ENCODE measurements around the gene ZNF207.
"Not testable (repeated sequence)": the region's sequence is repeated elsewhere in the genome, so short reads cannot be mapped to it uniquely, and the experiment has no call there.

The ZNF207 gene

DNA sequence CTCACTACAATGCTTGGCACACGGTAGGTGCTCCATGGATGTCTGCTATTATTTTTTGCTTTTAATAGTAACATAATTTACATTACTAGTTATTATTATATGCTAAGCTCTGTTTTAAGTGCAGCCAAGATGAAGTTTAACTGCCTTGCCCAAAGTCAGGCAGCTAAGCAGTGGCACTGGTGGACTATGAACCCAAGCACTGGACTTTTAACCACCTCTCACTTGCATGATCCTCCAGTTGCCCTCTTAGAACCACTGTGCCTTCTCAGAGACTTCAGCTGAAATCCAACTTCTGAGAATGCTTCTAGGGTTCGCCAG, 1.5 kb upstream of the ZNF207 start:
- Mint-ChIP-seq H3K36me3 (peaks cover 13 to 17% of the 10 kb centered on the region in 2 donors), H3K27me3 (no peaks in the 10 kb centered on the region), H3K9me3 (no peaks in the 10 kb centered on the region), H3K4me1 (peaks cover 2 to 15% of the 10 kb centered on the region in 2 donors), H3K4me3 (peak overlapping the region in 1 of 2 donors; percentile 50), H3K27ac (peak overlapping the region; percentile 65)
- ATAC-seq (replicated peaks) (no peak), DNase-seq (no peak)

DNA sequence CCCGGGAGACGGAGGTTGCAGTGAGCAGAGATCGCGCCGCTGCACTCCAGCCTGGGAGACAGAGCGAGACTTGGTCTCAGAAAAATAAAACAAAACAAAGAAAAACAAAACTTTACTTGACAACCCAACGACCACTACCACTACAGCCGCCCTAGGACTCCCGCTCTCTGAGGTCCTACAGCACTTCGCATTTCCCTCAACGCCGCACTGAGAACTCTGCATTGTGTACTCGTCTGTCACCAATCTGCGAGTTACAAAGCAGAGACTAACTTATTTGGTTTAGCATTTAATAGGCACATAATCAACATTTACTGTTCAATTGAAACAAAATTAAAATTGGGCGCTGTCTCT, 479 bp upstream of the ZNF207 start:
- Mint-ChIP-seq H3K36me3 (peaks cover 19 to 23% of the 10 kb centered on the region in 2 donors), H3K4me1 (peaks cover 2 to 22% of the 10 kb centered on the region in 2 donors), H3K27me3 (no peaks in the 10 kb centered on the region), H3K4me3 (peak overlapping the region; percentile 92 to 94), H3K9me3 (no peaks in the 10 kb centered on the region), H3K27ac (peak overlapping the region; percentile 99)
- DNase-seq (no peak), ATAC-seq (replicated peaks) (peak in 1 of 2 donors; percentile 20)

DNA sequence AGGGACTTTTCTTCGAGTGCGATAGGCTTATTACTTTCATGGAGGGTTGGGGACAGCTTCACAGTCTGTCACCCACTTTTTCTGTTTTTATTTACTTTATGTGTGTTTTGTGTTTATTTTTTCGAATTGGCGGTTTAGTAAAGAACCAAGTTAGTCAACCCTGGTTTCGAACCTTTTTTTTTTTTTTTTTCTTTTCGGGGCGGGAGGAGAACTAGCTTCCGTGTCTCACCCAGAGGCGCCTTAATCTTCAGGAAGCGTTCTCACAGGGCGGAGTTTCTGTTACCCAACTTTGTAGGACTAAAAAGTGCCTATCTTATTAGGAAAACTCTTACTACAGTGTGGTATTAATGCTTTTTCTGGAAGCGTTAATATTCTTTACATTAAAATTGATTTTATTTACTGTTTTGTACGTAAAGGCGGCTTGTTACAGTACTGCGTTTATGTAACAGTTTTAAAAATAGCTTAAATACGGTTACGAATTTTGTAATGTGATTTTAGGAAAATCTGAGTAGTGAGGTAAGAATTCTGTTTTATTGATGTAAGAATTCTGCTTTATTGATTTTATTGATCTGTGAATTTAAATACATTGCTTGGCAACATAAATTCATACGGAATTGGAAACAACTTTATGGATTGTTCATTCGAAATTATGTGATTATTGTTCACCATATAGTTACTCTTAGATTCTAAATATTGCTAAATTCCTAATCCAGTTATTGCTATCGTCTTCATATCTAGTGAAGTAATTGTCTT, 885 bp downstream of the ZNF207 start:
- H3K27me3 Mint-ChIP-seq: no peaks in the 10 kb centered on the region
- H3K36me3 Mint-ChIP-seq: peaks cover 30 to 36% of the 10 kb centered on the region in 2 donors
- peak overlapping the region; percentile 92 to 94 for H3K4me3 Mint-ChIP-seq
- H3K4me1 Mint-ChIP-seq: peaks cover 14 to 35% of the 10 kb centered on the region in 2 donors
- H3K27ac Mint-ChIP-seq: peak overlapping the region; percentile 99
- ATAC-seq (replicated peaks) (peak; percentile 45 to 49), DNase-seq (peak; percentile 8)
- no peaks in the 10 kb centered on the region for H3K9me3 Mint-ChIP-seq

DNA sequence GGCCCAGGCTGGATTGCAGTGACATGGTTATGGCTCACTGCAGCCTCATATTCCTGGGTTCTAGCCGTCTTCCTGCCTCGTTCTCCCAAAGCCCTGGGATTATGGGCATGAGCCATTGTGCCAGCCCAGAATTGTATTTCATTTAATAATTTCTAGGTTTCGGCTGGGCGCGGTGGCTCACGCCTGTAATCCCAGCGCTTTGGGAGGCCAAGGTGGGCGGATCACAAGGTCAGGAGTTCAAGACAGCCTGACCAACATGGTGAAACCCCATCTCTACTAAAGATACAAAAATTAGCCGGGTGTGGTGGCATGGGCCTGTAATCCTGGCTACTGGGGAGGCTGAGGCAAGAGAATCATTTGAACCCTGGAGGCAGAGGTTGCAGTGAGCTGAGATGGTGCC, 2.8 kb downstream of the ZNF207 start:
- Mint-ChIP-seq H3K4me1 (peaks cover 18 to 37% of the 10 kb centered on the region in 2 donors), H3K36me3 (peaks cover 36 to 42% of the 10 kb centered on the region in 2 donors)
- not testable (repeated sequence) for DNase-seq; H3K27ac Mint-ChIP-seq; H3K27me3 Mint-ChIP-seq; H3K9me3 Mint-ChIP-seq; ATAC-seq (replicated peaks); H3K4me3 Mint-ChIP-seq

DNA sequence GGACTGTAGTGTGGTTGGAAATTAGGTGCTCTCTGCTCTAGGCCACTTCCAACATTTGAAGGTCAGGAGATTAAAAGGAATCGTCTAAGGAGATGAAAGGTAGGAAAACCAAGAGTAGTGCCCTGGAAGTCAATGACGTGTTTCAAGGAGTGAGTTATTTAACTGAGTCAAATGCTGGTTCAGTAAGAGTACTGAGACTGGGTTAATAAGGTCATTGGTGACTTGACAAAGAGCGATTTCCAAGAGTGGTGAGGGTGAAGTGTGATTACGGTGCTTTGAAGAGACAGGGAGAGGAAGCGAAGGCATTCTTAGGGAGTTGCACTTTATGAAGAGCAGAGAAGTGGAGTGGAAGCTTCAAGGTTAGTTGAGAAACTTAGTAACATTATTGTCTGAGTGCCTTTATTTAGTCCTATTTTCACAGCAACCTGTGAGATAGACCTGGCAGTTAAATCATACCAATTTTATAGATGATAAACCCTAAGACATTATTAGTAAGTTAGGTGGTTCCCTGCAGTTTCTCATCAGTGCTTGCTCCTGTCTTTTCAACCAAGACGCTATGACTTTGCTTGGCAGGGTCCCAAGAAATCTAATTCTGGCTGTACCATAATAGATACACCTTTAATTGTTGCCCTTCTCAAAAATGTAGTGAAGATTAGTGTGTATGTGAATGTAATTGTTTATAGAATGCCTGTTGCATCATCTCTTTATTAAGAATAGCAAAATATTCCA, 5.9 kb downstream of the ZNF207 start:
- no peak for ATAC-seq (replicated peaks)
- peaks cover 18 to 27% of the 10 kb centered on the region in 2 donors for H3K4me1 Mint-ChIP-seq

GRCh38 chr17:32356378-32356743, 6.4 kb downstream of the ZNF207 start:
- ATAC-seq (replicated peaks) (no peak), DNase-seq (no peak)
- no peak overlapping the region for H3K4me3 Mint-ChIP-seq
- peaks cover 26 to 40% of the 10 kb centered on the region in 2 donors for H3K36me3 Mint-ChIP-seq
- H3K27ac Mint-ChIP-seq: no peak overlapping the region
- no peaks in the 10 kb centered on the region for H3K27me3 Mint-ChIP-seq
- H3K9me3 Mint-ChIP-seq: no peaks in the 10 kb centered on the region
- peaks cover 18 to 27% of the 10 kb centered on the region in 2 donors for H3K4me1 Mint-ChIP-seq

More for the DNA sequence above, 5.9 kb downstream of the ZNF207 start:
- no peak for DNase-seq
- H3K27me3 Mint-ChIP-seq: no peaks in the 10 kb centered on the region
- H3K36me3 Mint-ChIP-seq: peaks cover 26 to 38% of the 10 kb centered on the region in 2 donors
- no peak overlapping the region for H3K27ac Mint-ChIP-seq
- no peaks in the 10 kb centered on the region for H3K9me3 Mint-ChIP-seq
- H3K4me3 Mint-ChIP-seq: peak overlapping the region in 1 of 2 donors; percentile 23

DNA sequence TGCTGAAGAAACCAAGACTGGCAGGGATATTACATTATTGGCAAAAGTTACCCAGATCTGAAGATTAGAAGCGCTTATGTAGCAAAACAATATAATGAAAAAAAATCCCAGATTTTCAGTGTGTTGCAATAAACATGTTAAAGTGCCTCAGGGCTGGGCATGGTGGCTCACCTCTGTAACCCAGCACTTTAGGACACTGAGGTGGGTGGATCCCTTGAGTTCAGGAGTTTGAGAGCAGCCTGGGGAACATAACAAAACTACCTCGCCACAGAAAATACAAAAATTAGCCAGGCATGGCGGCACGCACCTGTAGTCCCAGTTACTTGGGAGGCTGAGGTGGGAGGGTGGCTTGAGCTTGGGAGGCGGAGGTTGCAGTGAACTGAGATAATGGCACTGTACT, 6.8 kb downstream of the ZNF207 start:
- no peak for DNase-seq
- Mint-ChIP-seq H3K4me1 (peaks cover 18 to 27% of the 10 kb centered on the region in 2 donors), H3K9me3 (no peaks in the 10 kb centered on the region), H3K36me3 (peaks cover 26 to 41% of the 10 kb centered on the region in 2 donors), H3K27me3 (no peaks in the 10 kb centered on the region), H3K4me3 (no peak overlapping the region), H3K27ac (no peak overlapping the region)
- ATAC-seq (replicated peaks): no peak

- ATAC-seq (replicated peaks) (no peak), DNase-seq (no peak)
- Mint-ChIP-seq H3K36me3 (peaks cover 29 to 44% of the 10 kb centered on the region in 2 donors), H3K4me3 (no peak overlapping the region), H3K4me1 (peaks cover 18 to 27% of the 10 kb centered on the region in 2 donors), H3K9me3 (no peaks in the 10 kb centered on the region), H3K27me3 (no peaks in the 10 kb centered on the region), H3K27ac (no peak overlapping the region)
Observed at GRCh38 chr17:32357615-32358014, 7.7 kb downstream of the ZNF207 start.

GRCh38 chr17:32361270-32361669, 11.3 kb downstream of the ZNF207 start:
- H3K4me1 Mint-ChIP-seq: peaks cover 7 to 10% of the 10 kb centered on the region in 2 donors
- H3K36me3 Mint-ChIP-seq: peaks cover 25 to 35% of the 10 kb centered on the region in 2 donors

DNA sequence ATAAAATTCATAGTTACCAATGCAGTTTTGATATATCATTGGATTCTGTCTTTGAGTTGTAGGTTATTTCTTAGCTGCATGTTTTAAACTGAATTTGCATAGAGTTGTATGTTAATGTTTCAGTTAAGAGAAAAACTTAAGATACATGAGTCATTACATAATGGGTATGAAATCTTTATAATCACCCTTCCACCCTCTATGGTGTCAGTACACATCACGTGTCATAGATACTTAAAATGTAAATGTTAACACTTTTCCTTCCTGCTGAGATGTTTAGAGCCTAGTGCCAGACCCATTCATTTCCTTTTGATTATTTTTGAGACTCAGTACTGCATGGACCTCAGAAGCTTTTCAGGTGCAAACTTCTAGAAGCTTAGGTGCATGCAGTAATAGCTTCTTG, 20.5 kb downstream of the ZNF207 start:
- H3K36me3 Mint-ChIP-seq: peaks cover 19 to 30% of the 10 kb centered on the region in 2 donors
- ATAC-seq (replicated peaks) (no peak), DNase-seq (no peak)
- no peak overlapping the region for H3K4me3 Mint-ChIP-seq
- H3K27me3 Mint-ChIP-seq: no peaks in the 10 kb centered on the region
- H3K27ac Mint-ChIP-seq: no peak overlapping the region
- no peaks in the 10 kb centered on the region for H3K9me3 Mint-ChIP-seq
- H3K4me1 Mint-ChIP-seq: peaks cover 0 to 4% of the 10 kb centered on the region in 2 donors

More at GRCh38 chr17:32361270-32361669, 11.3 kb downstream of the ZNF207 start:
- Mint-ChIP-seq H3K27ac (no peak overlapping the region), H3K9me3 (no peaks in the 10 kb centered on the region), H3K4me3 (no peak overlapping the region), H3K27me3 (no peaks in the 10 kb centered on the region)
- ATAC-seq (replicated peaks) (no peak), DNase-seq (no peak)

GRCh38 chr17:32382526-32383223, 32.7 kb downstream of the ZNF207 start:
- H3K27ac Mint-ChIP-seq: no peak overlapping the region

DNA sequence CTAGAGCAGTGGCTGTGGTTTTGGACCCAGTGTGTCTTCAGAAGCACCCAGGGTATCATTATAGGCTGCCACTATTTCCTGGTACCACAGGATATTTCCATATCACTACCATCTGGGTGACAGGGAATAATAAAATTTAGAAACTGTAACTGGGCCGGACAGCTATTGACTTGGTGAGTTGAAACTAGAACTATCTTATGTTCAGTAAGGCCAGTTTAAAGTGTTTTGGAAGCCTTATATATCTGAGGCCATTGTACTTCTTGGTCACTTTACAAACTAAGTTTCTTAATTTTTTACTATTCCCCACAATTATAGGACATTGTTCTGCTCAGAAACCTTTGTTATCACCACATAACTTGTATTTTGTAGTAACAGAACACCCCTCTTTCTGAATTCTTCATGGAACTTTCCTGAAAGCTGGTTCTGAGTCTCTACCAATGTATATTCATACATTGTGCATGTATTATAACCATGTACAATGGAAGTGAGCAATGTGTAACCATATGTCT, 34.0 kb downstream of the ZNF207 start:
- Mint-ChIP-seq H3K4me1 (peaks cover 4 to 7% of the 10 kb centered on the region in 2 donors), H3K9me3 (no peaks in the 10 kb centered on the region), H3K36me3 (peaks cover 19 to 26% of the 10 kb centered on the region in 2 donors), H3K4me3 (no peak overlapping the region), H3K27me3 (no peaks in the 10 kb centered on the region), H3K27ac (no peak overlapping the region)
- DNase-seq: no peak
- ATAC-seq (replicated peaks): no peak

More at GRCh38 chr17:32382526-32383223, 32.7 kb downstream of the ZNF207 start:
- no peak for ATAC-seq (replicated peaks)
- Mint-ChIP-seq H3K9me3 (no peaks in the 10 kb centered on the region), H3K4me1 (peaks cover 4 to 7% of the 10 kb centered on the region in 2 donors), H3K4me3 (no peak overlapping the region), H3K36me3 (peaks cover 19 to 26% of the 10 kb centered on the region in 2 donors), H3K27me3 (no peaks in the 10 kb centered on the region)
- DNase-seq: no peak

DNA sequence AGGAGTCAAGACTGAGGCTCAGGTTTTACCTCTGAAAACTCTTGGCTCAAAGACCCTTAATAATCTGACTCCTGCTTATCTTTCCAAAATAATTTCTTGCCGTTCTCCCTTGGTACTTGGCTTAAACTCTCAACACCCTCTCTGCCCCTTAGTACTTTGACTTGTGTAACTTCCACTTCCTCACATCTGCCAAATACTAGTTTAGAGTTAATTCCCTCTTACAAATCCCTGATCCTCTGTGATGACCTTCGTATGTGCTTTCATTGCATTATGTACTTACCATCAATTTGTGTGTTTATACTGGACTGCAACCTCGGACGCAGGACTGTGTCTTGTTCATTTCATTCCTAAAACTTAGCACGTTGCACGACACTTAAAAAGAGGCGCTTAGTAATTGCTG, 35.2 kb downstream of the ZNF207 start:
- H3K4me3 Mint-ChIP-seq: no peak overlapping the region
- ATAC-seq (replicated peaks) (no peak), DNase-seq (no peak)
- peak overlapping the region; percentile 4 for H3K27ac Mint-ChIP-seq
- H3K4me1 Mint-ChIP-seq: peaks cover 4 to 7% of the 10 kb centered on the region in 2 donors
- H3K9me3 Mint-ChIP-seq: no peaks in the 10 kb centered on the region
- H3K27me3 Mint-ChIP-seq: no peaks in the 10 kb centered on the region
- peaks cover 22 to 30% of the 10 kb centered on the region in 2 donors for H3K36me3 Mint-ChIP-seq

DNA sequence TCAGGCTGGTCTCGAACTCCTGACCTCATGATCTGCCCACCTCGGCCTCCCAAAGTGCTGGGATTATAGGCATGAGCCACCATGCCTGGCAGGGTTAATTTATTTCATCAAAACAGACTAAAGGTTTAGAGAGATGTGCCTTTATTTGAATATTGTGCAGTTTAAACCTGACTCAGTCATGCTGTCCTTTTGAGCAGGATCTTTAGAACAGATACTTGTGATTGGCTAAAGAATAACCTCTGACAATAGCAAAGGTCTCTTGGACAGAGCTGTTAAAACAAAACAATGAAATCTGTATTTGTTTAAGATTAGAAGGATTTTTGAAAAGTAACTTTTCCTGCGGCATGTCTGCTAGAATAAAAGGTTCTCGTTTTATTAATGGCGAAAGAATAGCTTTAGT, 36.0 kb downstream of the ZNF207 start:
- no peaks in the 10 kb centered on the region for H3K9me3 Mint-ChIP-seq
- ATAC-seq (replicated peaks) (no peak), DNase-seq (no peak)
- H3K27me3 Mint-ChIP-seq: no peaks in the 10 kb centered on the region
- H3K36me3 Mint-ChIP-seq: peaks cover 18 to 24% of the 10 kb centered on the region in 2 donors
- H3K4me3 Mint-ChIP-seq: no peak overlapping the region
- peaks cover 4 to 7% of the 10 kb centered on the region in 2 donors for H3K4me1 Mint-ChIP-seq
- H3K27ac Mint-ChIP-seq: no peak overlapping the region
